NCI-H146 (cell line): ENCODE data around the gene TSPAN18.
A peak's percentile ranks its signal among the peaks of the same experiment; 100 is the strongest.

ENCODE experiments used
- DNase-seq: peaks from one replicate; lab custom pipeline; 2025; lab: John Stamatoyannopoulos, UW

Gene TSPAN18

DNA sequence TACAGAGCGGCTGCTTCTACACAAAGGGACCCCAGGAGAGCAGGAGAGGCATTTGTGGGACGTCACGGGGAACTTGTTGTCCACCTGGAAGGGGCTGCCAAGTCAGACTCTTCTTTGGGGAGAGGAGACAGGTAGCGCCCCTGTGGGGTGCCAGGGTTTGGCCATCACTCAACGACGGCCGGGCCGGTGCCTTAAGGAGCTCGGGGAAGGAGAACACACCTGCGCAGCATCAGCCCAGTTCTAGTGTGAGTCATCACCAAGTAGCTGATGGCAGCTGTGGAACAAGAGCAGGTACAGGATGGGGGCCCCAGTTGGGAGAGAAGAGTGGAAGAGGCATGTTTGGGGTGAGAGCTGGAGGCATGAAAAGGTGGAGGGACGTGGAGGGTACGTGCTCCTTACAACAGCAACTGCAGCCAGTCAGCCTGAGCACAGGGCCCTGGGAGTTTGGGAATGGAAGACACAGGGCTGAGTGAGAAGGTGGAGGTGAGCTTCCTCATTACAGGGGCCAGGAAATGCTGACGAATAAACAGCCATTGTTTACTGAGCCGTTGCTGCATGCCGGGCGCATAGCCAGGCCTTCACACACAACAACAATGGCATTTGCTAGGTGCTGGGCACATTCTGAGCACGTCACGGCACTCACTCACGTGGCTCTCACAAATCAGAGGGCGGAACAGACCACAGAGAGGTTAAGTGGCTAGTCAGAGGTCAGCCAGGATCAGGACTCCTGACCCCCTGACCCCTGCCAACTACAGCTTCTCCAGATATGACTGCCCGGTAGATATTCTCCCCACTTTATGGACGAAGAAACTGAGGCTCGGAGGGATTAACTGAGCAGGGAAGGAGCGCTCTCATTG lies 253.0 kb downstream of the TSPAN18 start:
- DNase-seq: peak; percentile 78

DNA sequence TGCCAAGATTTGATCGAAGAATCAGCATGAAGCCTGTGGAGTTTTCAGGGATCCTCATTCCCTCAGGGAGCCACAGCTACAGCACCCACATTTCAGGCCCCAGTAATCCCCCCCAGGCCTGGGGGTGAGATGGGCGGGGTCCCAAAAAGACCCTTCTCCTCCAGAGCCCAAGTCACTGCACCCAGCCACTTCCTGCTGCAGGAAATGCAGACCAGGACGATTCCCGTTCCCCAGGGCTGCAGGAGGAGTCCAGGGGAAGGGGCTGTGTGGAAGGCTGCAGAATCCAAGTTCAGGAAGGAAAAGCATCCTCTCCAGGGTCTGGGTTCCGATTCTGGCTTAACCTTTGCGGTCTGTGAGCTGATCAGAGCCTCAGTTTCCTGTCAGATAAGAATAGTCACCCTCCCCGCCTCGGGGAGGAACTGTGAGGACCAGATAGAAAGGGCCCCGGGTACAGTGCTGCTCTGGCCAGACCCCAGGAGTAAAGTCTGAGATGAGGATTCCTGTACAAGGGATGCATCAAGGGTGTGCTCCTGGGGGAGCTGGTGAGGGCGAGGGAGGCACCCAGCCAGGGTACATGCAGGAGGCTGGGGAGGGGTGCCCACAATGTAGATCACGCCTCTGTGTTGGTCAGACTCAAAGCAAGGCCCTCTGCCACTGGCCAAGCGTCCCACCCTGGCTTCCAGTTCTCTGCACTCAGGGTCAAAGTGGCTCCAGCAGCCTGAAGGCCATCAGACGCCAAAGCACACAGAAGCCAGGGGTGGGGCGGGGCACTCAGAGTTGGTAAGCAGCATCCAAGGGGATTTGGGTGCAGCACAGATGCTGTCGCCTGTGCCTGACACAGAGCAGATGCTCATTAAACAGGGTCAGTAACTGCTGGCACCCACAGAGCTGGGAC lies 254.0 kb downstream of the TSPAN18 start:
- DNase-seq: no peak
